ENCODE data around the gene MYO6.
"Not testable (repeated sequence)": the region's sequence is repeated elsewhere in the genome, so short reads cannot be mapped to it uniquely, and the experiment has no call there.

The MYO6 gene

DNA sequence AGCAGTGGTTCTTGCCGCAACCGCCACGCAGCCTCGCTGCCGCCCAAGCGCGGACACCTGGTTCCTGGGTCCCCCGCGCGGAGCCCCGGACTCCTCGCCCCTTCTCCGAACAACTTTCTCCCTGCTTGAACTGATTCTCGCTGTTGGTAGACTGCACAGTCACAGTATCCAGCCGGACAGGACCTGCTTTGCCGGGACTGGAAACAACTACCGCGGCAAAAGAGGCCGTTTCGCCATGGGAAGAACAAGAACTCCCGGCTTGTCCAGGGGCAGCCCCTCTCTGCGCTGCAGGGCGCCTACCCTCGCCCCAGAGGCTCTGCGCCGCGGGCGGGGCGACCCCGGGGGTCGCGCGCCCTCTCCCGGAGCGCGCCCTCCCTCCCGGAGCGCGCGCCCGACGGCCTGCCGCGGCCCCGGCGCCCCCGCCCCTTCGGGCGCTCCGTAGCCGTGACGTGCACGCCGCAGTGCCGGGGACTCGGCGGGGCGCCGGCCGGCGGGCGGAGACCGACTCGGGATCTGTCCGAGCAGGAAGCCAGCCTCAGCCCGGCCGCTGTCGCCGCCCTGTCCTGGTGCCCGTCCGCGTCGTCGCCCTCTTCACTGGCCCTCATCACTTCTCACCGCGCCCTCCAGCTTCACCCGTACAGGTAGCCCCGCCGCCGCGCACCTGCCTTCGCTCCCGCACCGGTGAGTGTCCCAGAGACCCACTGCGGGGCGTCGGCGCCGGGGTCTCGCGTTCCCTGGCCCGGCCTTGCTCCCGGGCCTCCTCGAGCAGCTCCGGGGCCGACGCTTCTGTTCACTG, at the start of gene MYO6:
Gene MYO6, plus strand, starts transcription at position 497 of the 796 bp plus-strand sequence. CDS start 68,309 bp downstream, outside the sequence.
- peak within 1 kb of the TSS; percentile 97 for H2AFZ ChIP-seq (ENCODE audit: low read depth, low read length)
- peak within 1 kb of the TSS; percentile 95 for H3K4me2 ChIP-seq (ENCODE audit: low read length)
- TF ChIP-seq EZH2phosphoT487 (IDR thresholded peaks at IDR 0.05; ENCODE audit: low read depth), result no peak
- TF ChIP-seq, protein P1, sequence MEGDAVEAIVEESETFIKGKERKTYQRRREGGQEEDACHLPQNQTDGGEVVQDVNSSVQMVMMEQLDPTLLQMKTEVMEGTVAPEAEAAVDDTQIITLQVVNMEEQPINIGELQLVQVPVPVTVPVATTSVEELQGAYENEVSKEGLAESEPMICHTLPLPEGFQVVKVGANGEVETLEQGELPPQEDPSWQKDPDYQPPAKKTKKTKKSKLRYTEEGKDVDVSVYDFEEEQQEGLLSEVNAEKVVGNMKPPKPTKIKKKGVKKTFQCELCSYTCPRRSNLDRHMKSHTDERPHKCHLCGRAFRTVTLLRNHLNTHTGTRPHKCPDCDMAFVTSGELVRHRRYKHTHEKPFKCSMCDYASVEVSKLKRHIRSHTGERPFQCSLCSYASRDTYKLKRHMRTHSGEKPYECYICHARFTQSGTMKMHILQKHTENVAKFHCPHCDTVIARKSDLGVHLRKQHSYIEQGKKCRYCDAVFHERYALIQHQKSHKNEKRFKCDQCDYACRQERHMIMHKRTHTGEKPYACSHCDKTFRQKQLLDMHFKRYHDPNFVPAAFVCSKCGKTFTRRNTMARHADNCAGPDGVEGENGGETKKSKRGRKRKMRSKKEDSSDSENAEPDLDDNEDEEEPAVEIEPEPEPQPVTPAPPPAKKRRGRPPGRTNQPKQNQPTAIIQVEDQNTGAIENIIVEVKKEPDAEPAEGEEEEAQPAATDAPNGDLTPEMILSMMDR (IDR thresholded peaks at IDR 0.05; ENCODE audit: low read depth, low read length), result no peak
- H3K36me3 ChIP-seq (replicated peaks; ENCODE audit: low read depth, low read length), result no peaks in the 10 kb centered on the region
- H3K79me2 ChIP-seq (ENCODE audit: low read length), result no peaks in the 10 kb centered on the region
- H3K4me1 ChIP-seq (ENCODE audit: low read length), result peaks cover 21% of the 10 kb centered on the region
- no peaks in the 10 kb centered on the region for H3K9me3 ChIP-seq (ENCODE audit: insufficient read depth, low read length)
- H3K9ac ChIP-seq (ENCODE audit: low read length), result peak within 1 kb of the TSS; percentile 77
- peak within 1 kb of the TSS; percentile 23 for H3K27ac ChIP-seq (ENCODE audit: low read length)
- H3K27me3 ChIP-seq (ENCODE audit: low read depth, low read length), result peaks cover 31% of the 10 kb centered on the region
- no peaks in the 10 kb centered on the region for H4K20me1 ChIP-seq (ENCODE audit: insufficient read depth, low read length)
- peak within 1 kb of the TSS; percentile 81 for H3K4me3 ChIP-seq (ENCODE audit: low read length)

DNA sequence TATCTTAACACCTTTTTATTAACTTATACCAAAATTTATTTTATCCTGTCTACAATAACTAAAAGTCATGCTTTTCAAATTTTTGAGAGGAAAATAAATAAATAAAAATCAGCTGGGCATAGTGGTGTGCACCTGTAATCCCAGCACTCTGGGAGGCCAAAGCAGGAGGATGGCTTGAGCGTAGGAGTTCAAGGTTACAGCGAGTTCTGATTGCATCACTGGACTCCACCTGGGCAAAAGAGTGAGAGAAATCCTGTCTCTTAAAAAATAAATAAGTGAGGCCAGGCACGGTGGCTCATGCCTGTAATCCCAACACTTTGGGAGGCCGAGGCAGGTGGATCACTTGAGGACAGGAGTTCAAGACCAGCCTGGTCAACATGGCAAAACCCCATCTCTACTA, 40.7 kb upstream of the MYO6 start:
- H3K4me2 ChIP-seq (ENCODE audit: low read length); H3K27ac ChIP-seq (ENCODE audit: low read length); H3K4me3 ChIP-seq (ENCODE audit: low read length); H4K20me1 ChIP-seq (ENCODE audit: insufficient read depth, low read length); H3K9me3 ChIP-seq (ENCODE audit: insufficient read depth, low read length); H2AFZ ChIP-seq (ENCODE audit: low read depth, low read length); H3K79me2 ChIP-seq (ENCODE audit: low read length); H3K9ac ChIP-seq (ENCODE audit: low read length); H3K4me1 ChIP-seq (ENCODE audit: low read length); H3K27me3 ChIP-seq (ENCODE audit: low read depth, low read length): not testable (repeated sequence)
- peaks cover 29% of the 10 kb centered on the region for H3K36me3 ChIP-seq (replicated peaks; ENCODE audit: low read depth, low read length)

DNA sequence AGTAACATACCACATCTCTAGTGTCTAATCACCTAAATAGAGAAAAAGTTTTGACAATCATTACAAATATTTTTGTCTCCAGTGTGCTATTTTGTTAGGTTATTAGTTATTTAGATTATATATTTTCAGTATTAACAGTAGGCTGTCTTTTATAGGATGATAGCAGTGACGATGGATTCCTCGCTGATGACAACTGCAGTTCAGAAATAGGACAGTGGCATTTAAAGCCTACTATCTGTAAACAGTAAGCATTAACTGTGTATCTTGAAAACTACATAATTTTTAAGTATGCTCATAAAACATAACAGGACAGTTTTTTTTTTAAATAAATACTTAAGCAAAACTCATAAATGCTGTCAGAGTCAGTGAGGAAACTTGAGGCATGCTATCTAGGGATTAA, 37.9 kb upstream of the MYO6 start:
- Histone ChIP-seq H3K27me3 (ENCODE audit: low read depth, low read length) (no peaks in the 10 kb centered on the region), H3K4me3 (ENCODE audit: low read length) (no peak overlapping the region), H4K20me1 (ENCODE audit: insufficient read depth, low read length) (no peaks in the 10 kb centered on the region; the same call in 1 of the 2 replicates), H2AFZ (ENCODE audit: low read depth, low read length) (no peak overlapping the region), H3K79me2 (ENCODE audit: low read length) (no peaks in the 10 kb centered on the region), H3K36me3 (replicated peaks; ENCODE audit: low read depth, low read length) (peaks cover 40% of the 10 kb centered on the region), H3K4me1 (ENCODE audit: low read length) (no peaks in the 10 kb centered on the region), H3K27ac (ENCODE audit: low read length) (no peak overlapping the region), H3K9me3 (ENCODE audit: insufficient read depth, low read length) (no peaks in the 10 kb centered on the region), H3K4me2 (ENCODE audit: low read length) (no peak overlapping the region), H3K9ac (ENCODE audit: low read length) (no peak overlapping the region)
- TF ChIP-seq EZH2phosphoT487 (IDR thresholded peaks at IDR 0.05; ENCODE audit: low read depth), result no peak
- TF ChIP-seq, protein P1 (IDR thresholded peaks at IDR 0.05; ENCODE audit: low read depth, low read length), result no peak

DNA sequence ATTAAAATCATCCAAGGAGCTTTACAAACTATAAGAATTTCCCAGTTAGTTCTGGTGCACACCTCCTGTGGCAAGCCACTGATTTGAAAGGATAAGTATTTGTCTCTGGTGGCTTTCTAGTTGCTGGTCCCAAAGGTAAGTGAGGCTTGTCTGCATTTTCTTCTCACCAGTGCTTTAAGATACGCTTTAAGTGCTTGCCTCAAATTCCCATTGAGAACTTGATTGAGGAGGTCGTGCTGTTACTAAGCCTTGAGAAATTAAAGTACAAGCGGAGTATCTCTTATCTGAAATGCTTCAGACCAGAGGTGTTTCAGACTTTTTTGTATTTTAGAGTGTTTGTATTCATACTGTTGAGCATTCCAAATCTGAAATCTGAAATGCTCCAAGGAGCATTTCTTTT, 29.9 kb upstream of the MYO6 start:
- peaks cover 24% of the 10 kb centered on the region for H3K36me3 ChIP-seq (replicated peaks; ENCODE audit: low read depth, low read length)
- TF ChIP-seq, protein P1 (IDR thresholded peaks at IDR 0.05; ENCODE audit: low read depth, low read length), result no peak
- no peak for TF ChIP-seq EZH2phosphoT487 (IDR thresholded peaks at IDR 0.05; ENCODE audit: low read depth)
- H3K4me2 ChIP-seq (ENCODE audit: low read length), result no peak overlapping the region
- H2AFZ ChIP-seq (ENCODE audit: low read depth, low read length), result no peak overlapping the region
- no peaks in the 10 kb centered on the region for H3K9me3 ChIP-seq (ENCODE audit: insufficient read depth, low read length)
- no peak overlapping the region for H3K9ac ChIP-seq (ENCODE audit: low read length)
- H3K4me3 ChIP-seq (ENCODE audit: low read length), result no peak overlapping the region
- no peaks in the 10 kb centered on the region; the same call in 1 of the 2 replicates for H4K20me1 ChIP-seq (ENCODE audit: insufficient read depth, low read length)
- H3K4me1 ChIP-seq (ENCODE audit: low read length), result no peaks in the 10 kb centered on the region
- H3K79me2 ChIP-seq (ENCODE audit: low read length), result no peaks in the 10 kb centered on the region
- no peak overlapping the region for H3K27ac ChIP-seq (ENCODE audit: low read length)
- H3K27me3 ChIP-seq (ENCODE audit: low read depth, low read length), result no peaks in the 10 kb centered on the region
